Upper lobe of left lung (tissue), 6 donors: ENCODE measurements around the gene STARD7. TPM values are rescaled to one million over a fixed set of nuclear protein-coding genes. Genes with fewer than 3 reads are reported as not detected.
"Not testable (repeated sequence)": the region's sequence is repeated elsewhere in the genome, so short reads cannot be mapped to it uniquely, and the experiment has no call there.

Experiments
- ATAC-seq, 2 donors: fragments of 200-7000 bp; cut with Tn5 transposase; one replicate each; pipeline ENCODE4 v1.9.1; 2022; ENCODE audit warnings: mild to moderate bottlenecking in 2 of 2, moderate library complexity in 2 of 2; ENCODE audit not compliant: low FRiP score in 2 of 2
- DNase-seq, 2 donors: peaks; one replicate each; pipeline ENCODE4 v3.0.0-alpha.2; 2019 to 2020
- H3K27ac ChIP-seq, 4 donors: fragments of 200-600 bp; sonication (generic); one replicate each; pipeline ENCODE4 v1.5.1; 2016 to 2019
- H3K27me3 ChIP-seq, 4 donors: fragments of 200-600 bp; sonication (generic); one replicate each; pipeline ENCODE4 v1.5.1; 2017 to 2019
- H3K36me3 ChIP-seq, 4 donors: fragments of 200-600 bp; sonication (generic); one replicate each; pipeline ENCODE4 v1.5.1; 2016 to 2019
- H3K4me1 ChIP-seq, 4 donors: fragments of 200-600 bp; sonication (generic); one replicate each; pipeline ENCODE4 v1.5.1; 2018 to 2019
- H3K4me3 ChIP-seq, 4 donors: fragments of 200-600 bp; sonication (generic); one replicate each; pipeline ENCODE4 v1.5.1; 2017 to 2019; ENCODE audit warnings: mild to moderate bottlenecking in 2 of 4, moderate library complexity in 1 of 4
- H3K9me3 ChIP-seq, 4 donors: fragments of 200-600 bp; sonication (generic); one replicate each; pipeline ENCODE4 v1.5.1; 2018 to 2019
- CTCF ChIP-seq, 6 experiments: fragments of 450-650 bp in 4 of 6; fragments of 200-600 bp in 2 of 6; sonication (generic) in 2 of 6; IDR thresholded peaks; one replicate each; pipeline ENCODE4 v1.5.1; 2016 to 2019; ENCODE audit warnings: antibody characterized with exemption in 6 of 6
- EP300 ChIP-seq, 4 donors: sonication (generic); formaldehyde crosslinking; IDR thresholded peaks; one replicate each; pipeline ENCODE4 v1.5.1; 2017; ENCODE audit warnings: antibody characterized with exemption in 4 of 4, control low read depth in 2 of 4
- POLR2A ChIP-seq, 4 donors: fragments of 450-650 bp; IDR thresholded peaks; one replicate each; pipeline ENCODE4 v1.5.1; 2016 to 2017; ENCODE audit warnings: antibody characterized with exemption in 4 of 4, mild to moderate bottlenecking in 2 of 4
- POLR2AphosphoS5 ChIP-seq, 2 donors: sonication (generic); formaldehyde crosslinking; IDR thresholded peaks; one replicate each; pipeline ENCODE4 v1.5.1; 2017; ENCODE audit warnings: antibody characterized with exemption in 2 of 2
- WGBS, 2 donors: methylation state at CpG; one replicate each; pipeline ENCODE4 v1.1.5; 2017 to 2018; 5-methylcytosine and 5-hydroxymethylcytosine counted together
- total RNA-seq, 6 donors: library from RNA; depleted of rRNA in 4 of 6; stranded (reverse); fragments of >200 nt in 4 of 6; gene quantifications; one replicate each; pipeline versions ENCODE4 v1.1.0 to v1.2.1, GENCODE V29; 2016 to 2021
- donor health status: DM: no; HTN: no; CAD: no; lungs with moderate emphysema.
- donor health status: DM: no; HTN: yes; CAD: no; lungs with severe emphysema.

The STARD7 gene
- total RNA-seq, 6 donors from 2014 or later: 76.4 to 226 (median 166) TPM

- no peak overlapping the region for H3K27ac ChIP-seq
- no peak for DNase-seq
- peak overlapping the region in 1 of 4 donors; percentile 84 for H3K4me3 ChIP-seq
- TF ChIP-seq POLR2A (IDR thresholded peaks at IDR 0.05): no peak
- peaks cover 17 to 44% (median 24%) of the 10 kb centered on the region in 4 donors for H3K4me1 ChIP-seq
- ATAC-seq: no peak
- H3K9me3 ChIP-seq: no peaks in the 10 kb centered on the region
- 78 to 80% methylated on average over 11 to 26 of the region's 26 CpGs for WGBS, 2 donors
- peaks cover 0 to 5% (median 0%) of the 10 kb centered on the region in 4 donors for H3K27me3 ChIP-seq
- H3K36me3 ChIP-seq: no peaks in the 10 kb centered on the region
These were observed 66.2 kb downstream of the STARD7 start for GRCh38 chr2:96142217-96143113.

GRCh38 chr2:96141624-96141967 lies 67.0 kb downstream of the STARD7 start:
- not testable (repeated sequence) for DNase-seq, H3K4me3 ChIP-seq, H3K36me3 ChIP-seq, ATAC-seq, H3K27me3 ChIP-seq, H3K9me3 ChIP-seq, H3K27ac ChIP-seq
- 93 to 95% methylated on average over 5 of the region's 5 CpGs for WGBS, 2 donors
- peaks cover 14 to 37% (median 22%) of the 10 kb centered on the region in 4 donors for H3K4me1 ChIP-seq

GRCh38 chr2:96140941-96141623 lies 67.5 kb downstream of the STARD7 start:
- WGBS, 2 donors: 70 to 85% methylated on average over 4 to 13 of the region's 13 CpGs
- no peak for ATAC-seq
- DNase-seq: no peak
- no peak overlapping the region for H3K27ac ChIP-seq
- peaks cover 0 to 5% (median 0%) of the 10 kb centered on the region in 4 donors for H3K27me3 ChIP-seq
- no peak overlapping the region for H3K4me3 ChIP-seq
- TF ChIP-seq CTCF (IDR thresholded peaks at IDR 0.05) (no peak), POLR2A (IDR thresholded peaks at IDR 0.05) (no peak), EP300 (IDR thresholded peaks at IDR 0.05) (no peak), POLR2AphosphoS5 (IDR thresholded peaks at IDR 0.05) (no peak)
- H3K4me1 ChIP-seq: peaks cover 12 to 31% (median 19%) of the 10 kb centered on the region in 4 donors
- H3K36me3 ChIP-seq: no peaks in the 10 kb centered on the region
- H3K9me3 ChIP-seq: no peaks in the 10 kb centered on the region

GRCh38 chr2:96139181-96139758 lies 69.4 kb downstream of the STARD7 start:
- ATAC-seq (no peak), DNase-seq (no peak)
- WGBS, 2 donors: 74 to 85% methylated on average over 6 to 7 of the region's 7 CpGs
- Histone ChIP-seq H3K27me3 (no peaks in the 10 kb centered on the region), H3K36me3 (no peaks in the 10 kb centered on the region), H3K4me1 (peaks cover 3 to 13% (median 6%) of the 10 kb centered on the region in 4 donors), H3K4me3 (no peak overlapping the region), H3K9me3 (no peaks in the 10 kb centered on the region), H3K27ac (peak overlapping the region in 1 of 4 donors; percentile 7)
- TF ChIP-seq EP300 (IDR thresholded peaks at IDR 0.05) (no peak), CTCF (IDR thresholded peaks at IDR 0.05) (no peak)

GRCh38 chr2:96138179-96139145 lies 70.2 kb downstream of the STARD7 start, which contains the start of gene ASTL:
Gene ASTL (minus strand): TSS chr2:96138502. CDS start chr2:96138436, 66 bp downstream.
- ATAC-seq (peak; percentile 34 to 37), DNase-seq (peak; percentile 50 to 81)
- Histone ChIP-seq H3K9me3 (no peaks in the 10 kb centered on the region), H3K4me1 (peaks cover 0 to 7% (median 4%) of the 10 kb centered on the region in 4 donors), H3K27me3 (no peaks in the 10 kb centered on the region), H3K36me3 (no peaks in the 10 kb centered on the region), H3K4me3 (peak within 1 kb of the TSS in 2 of 4 donors; percentile 2 to 29), H3K27ac (peak within 1 kb of the TSS in 1 of 4 donors; percentile 7)
- WGBS, 2 donors: 13 to 19% methylated on average over 13 to 16 of the region's 17 CpGs
- TF ChIP-seq CTCF (IDR thresholded peaks at IDR 0.05) (peak; percentile 34 to 66 (median 55)), EP300 (IDR thresholded peaks at IDR 0.05) (no peak), POLR2A (IDR thresholded peaks at IDR 0.05) (no peak)
